ENCODE results near the gene HPS3.

Gene HPS3

GRCh38 chr3:149101641-149102040, 27.8 kb upstream of the HPS3 start:
- no peak for TF ChIP-seq CTCF (IDR thresholded peaks at IDR 0.05; ENCODE audit: low read depth, low read length)
- H3K4me3 ChIP-seq (ENCODE audit: low read depth, low read length) = no peak overlapping the region

- no peak overlapping the region for H3K4me3 ChIP-seq (ENCODE audit: low read depth, low read length)
- no peak for TF ChIP-seq CTCF (IDR thresholded peaks at IDR 0.05; ENCODE audit: low read depth, low read length)
Observed at GRCh38 chr3:149104484-149104883, 25.0 kb upstream of the HPS3 start.

- no peak overlapping the region for H3K4me3 ChIP-seq (ENCODE audit: low read depth, low read length)
- TF ChIP-seq CTCF (IDR thresholded peaks at IDR 0.05; ENCODE audit: low read depth, low read length) = no peak
Observed at GRCh38 chr3:149114458-149114857, 15.0 kb upstream of the HPS3 start.

GRCh38 chr3:149115114-149115513, 14.3 kb upstream of the HPS3 start:
- no peak for TF ChIP-seq CTCF (IDR thresholded peaks at IDR 0.05; ENCODE audit: low read depth, low read length)
- H3K4me3 ChIP-seq (ENCODE audit: low read depth, low read length) = no peak overlapping the region

GRCh38 chr3:149118724-149119123, 10.7 kb upstream of the HPS3 start:
- TF ChIP-seq CTCF (IDR thresholded peaks at IDR 0.05; ENCODE audit: low read depth, low read length) = no peak
- H3K4me3 ChIP-seq (ENCODE audit: low read depth, low read length) = no peak overlapping the region

GRCh38 chr3:149119466-149119865, 10.0 kb upstream of the HPS3 start:
- TF ChIP-seq CTCF (IDR thresholded peaks at IDR 0.05; ENCODE audit: low read depth, low read length) = no peak
- H3K4me3 ChIP-seq (ENCODE audit: low read depth, low read length) = no peak overlapping the region

GRCh38 chr3:149120051-149120972, 9.1 kb upstream of the HPS3 start:
- H3K4me3 ChIP-seq (ENCODE audit: low read depth, low read length) = no peak overlapping the region

More at GRCh38 chr3:149120051-149120972, 9.1 kb upstream of the HPS3 start:
- peak; percentile 4; the same call in 1 of the 2 replicates for TF ChIP-seq CTCF (IDR thresholded peaks at IDR 0.05; ENCODE audit: low read depth, low read length)

Measured in WI38 (cell line).